NCI-H82 (cell line): Measurements from ENCODE around the gene CACNG4.

Source experiments
- DNase-seq: peaks from one replicate; lab custom pipeline; 2025; lab: John Stamatoyannopoulos, UW

CACNG4 gene

DNA sequence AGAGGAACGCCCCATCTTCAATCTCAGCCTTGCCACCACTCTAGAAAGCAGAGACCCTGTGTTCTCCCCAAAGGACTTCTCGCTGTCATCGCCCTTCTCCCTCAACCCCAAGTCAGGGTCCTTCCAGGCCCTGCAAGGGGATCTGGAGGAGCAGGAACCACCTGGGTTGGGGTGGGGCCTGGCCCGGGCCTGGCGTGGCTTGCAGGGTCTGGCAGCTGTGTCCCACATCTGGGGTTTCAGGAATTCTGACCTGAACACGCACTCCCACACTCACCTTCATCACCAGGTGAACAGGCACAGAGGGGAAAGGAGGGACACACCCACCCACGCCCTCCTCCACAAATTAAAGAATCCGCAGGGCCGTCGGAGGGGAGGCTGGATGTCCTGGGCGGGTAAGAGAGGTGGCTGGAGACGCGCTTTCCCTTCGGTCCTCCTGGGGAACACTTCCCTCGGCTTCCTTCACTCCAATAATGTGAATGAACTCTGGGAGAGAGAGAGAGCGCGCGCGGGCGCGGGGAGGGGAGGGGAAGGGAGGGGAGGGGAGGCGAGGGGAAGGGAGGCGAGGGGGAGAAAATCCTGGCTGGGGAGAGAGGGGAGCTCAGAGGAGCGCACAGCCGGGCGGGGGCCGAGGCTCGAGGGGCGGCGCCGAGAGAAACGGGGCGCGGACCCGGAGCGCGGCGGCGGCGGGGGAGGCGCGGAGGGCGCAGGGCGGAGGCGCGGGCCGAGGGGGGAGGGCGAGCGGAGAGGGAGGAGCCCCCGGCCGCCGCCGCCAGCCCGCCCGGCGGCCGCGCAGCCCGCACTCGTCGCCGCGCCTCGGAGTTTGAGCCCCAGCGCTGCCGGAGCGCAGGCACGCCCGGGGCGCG is at the start of gene CACNG4:
Gene CACNG4 (plus strand): TSS at position 799 of the 863 bp plus-strand sequence. CDS start 205 bp downstream, outside the sequence.
- DNase-seq: peak; percentile 57

DNA sequence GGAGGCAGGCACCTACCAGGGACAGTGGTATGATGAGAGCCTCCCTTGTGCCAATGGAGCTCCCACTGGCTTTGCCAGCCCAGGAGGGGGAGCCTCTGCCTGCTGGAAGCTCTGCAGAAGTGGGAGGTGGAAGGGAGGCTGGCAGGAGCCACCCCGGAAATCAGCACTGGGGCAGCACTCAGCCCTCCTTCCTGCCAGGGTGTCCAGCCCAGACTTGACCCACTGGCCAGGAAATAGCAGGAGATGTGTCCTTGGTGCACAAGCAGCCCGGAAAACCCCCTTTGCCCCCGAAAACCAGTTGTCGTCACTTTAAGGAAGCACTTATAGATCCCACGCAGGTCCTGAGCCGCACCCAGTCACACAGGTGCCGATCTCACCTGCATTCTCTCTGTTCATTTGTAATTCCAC is 49.3 kb upstream of the CACNG4 start:
- DNase-seq: peak; percentile 29

DNA sequence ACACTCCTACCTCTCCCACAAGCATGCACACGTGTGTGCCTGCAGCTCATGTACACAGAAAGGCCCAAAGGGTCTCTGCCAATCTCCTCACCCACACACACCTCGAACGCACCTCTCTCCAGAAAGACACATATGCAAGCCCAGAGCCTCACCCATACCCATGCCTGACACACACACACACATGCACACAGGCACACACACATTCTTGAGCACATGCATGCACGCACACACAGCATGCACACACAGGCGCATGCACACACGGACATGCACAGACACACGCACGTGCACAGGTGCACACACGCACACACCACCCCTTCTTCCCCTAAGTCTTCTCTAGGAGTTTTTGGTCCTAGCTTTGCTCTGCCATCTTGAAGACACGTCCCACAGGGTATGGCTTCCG is 48.7 kb upstream of the CACNG4 start:
- no peak for DNase-seq

DNA sequence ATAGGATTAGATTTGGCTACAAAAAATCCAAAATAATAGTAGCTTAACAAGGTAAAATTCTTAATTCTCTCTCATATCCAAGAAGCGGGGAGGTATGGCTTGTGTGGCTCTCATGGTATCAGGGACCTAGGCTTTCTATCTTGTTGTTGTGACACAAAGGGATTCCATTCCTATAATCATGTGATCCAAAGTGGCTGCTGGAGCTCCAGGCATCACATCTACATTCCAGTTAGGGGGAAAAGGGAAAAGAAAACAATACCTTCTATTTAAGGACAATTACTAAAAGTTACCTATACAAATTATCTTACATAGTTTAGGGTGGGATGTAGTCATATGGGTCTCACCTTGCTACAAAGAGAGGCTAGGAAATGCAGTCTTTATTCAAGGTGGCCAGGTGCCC is 47.6 kb upstream of the CACNG4 start:
- DNase-seq: no peak

DNA sequence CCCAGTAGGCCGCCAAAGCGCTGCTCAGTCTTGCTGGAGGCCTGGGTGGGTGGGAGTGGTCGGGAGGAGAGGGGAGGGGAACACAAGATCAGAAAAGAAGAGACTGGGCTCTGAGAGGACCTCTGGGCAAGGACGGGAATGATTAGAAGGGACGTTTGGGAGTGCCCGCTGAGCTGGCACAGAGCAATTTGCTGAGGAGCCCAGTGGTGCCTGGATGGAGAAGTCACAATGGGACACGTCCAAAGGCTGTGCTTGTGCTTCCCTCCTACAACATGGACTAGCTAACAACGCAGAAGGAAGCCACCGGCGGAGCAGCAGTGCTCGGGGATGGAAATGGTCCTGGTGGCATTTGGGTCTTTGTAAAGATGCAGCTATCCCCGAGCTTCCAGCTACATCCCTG is 45.6 kb upstream of the CACNG4 start:
- DNase-seq: no peak

DNA sequence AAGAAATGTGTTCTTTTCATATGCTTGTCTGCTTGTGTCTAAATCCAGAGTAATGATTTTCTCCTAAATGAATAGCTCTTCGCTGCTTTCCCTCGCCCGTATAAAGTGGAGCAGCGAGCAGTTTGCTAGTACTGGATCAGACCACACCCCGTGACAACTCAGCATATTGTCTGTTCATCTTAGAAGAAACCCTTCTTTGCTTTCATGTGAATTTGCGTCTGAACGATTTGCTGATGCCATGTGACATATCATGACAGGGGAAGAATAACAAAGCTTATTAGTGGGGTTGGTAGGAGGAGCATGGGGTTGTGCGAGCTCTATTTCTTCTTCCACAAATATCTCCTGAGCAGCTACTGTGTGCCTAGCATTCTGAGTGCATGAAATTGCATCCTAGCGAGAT is 44.1 kb upstream of the CACNG4 start:
- no peak for DNase-seq

DNA sequence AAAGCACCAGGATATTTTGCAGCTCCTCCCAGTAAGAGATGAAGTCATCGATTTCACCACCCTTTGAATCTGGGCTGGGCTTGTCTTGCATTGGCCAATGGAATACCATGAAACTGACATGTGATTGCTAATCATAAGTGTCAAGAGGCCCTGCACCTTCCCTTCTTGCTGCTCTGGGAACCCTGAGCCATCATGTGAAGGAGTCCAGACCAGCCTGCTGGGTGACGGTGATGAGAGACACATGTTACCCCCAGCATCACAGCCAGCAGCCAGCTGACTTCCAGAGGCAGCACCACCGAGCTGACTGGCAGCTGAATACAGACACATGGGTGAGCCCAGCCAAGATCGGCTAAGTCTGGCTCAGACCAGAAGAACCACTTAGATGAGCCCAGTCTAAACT is 43.6 kb upstream of the CACNG4 start:
- no peak for DNase-seq

DNA sequence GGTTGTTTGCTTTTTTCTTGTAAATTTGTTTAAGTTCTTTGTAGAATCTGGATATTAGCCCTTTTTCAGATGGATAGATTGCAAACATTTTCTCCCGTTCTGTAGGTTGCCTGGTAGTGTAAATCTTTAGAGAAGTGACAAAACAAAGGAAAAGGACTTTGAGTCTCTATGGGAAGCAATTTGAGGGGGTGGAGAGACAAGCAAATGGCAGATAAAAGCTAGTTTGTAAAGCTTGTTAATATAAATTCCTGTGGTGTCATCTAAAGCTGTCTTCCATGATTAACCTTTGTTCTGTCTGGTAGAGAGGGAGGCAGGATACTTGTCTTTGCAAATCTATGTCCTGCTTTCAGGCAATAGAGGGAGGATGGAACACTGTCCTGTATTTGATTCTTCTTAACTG is 40.6 kb upstream of the CACNG4 start:
- DNase-seq: no peak

DNA sequence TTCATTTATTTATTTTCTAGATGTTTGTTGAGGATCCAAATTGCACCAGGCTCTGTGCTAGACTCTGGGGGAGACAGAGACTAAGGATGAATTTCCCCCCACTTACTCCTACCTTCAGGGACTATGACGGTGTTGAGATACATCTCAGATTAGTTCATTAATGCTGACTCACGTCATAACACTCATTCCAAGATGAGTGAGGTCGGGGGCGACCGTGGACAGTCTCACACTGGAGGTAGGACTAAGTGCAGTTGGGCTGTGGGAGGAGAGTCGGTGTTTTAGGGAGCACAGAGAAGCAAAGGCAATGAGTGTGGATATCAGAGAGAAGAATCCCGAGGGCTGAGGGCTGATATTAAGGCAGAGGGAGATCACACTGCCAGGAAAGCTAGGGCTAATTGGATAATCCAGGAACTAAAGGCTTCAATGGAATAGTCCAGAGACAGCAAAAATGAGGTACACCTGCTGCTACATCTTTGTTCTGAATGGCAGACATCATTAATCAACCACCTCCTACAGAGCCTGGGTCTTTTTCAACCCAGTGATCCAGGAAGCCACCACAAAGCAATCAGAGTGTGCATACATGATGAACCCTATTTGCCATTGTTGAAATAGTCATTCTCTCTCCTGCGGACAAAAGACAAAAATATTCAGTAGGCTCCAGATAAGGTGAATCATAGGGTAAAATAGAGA is 38.6 kb upstream of the CACNG4 start:
- DNase-seq: peak; percentile 82

DNA sequence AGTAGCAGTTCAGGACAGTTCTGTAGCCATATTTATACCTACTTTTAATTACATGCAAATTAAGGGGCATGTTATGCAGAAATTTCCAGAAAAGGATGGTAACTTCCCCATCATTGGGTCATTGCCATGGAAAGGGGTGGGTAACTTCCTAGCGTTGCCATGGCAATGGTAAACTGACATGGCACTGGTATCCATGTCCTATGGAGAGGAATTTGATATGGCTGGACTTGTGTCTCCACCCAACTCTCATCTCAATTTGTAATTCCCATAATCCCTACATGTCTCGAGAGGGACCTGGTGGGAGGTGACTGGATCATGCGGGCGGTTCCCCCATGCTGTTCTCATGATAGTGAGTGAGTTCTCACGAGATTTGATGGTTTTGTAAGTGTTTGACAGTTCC is 35.6 kb upstream of the CACNG4 start:
- no peak for DNase-seq

DNA sequence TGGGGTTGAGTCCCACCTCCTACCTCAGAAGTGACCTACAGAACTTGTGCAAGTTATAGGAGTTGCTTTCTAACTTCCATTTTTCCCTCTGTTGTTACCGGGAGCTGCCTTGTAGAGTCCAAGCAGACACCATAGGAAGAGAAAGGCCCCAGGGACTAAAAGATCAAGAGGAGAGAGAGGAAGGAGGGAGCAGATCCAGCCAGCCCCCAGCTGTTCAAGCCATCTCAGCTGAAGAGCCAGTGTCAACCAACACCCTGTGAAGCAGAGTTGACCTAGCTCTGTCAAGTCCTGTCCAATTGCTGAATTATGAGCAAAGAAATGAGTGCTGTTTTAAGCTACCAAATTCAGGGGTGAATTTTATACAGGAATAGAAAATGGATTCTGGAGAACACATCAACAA is 34.9 kb upstream of the CACNG4 start:
- DNase-seq: no peak

DNA sequence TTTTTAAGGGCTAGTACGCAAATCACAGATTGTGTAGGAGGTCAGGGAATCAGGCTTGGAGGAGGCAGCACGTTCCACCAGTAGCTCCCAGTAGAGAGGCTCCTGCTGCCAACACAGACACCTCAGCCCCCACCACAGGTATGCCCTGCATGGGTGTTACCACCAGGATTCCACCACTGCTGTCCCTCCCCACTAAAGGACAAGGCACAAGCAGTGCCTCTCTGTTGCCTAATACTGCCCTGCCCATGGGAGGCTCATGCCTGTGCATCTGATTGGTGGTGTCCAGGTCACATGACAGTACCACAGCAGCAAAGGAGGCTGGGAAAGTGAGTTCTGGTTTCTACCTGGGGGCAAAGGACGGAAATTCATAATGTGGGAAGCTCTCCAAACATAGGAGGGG is 33.6 kb upstream of the CACNG4 start:
- peak; percentile 30 for DNase-seq

DNA sequence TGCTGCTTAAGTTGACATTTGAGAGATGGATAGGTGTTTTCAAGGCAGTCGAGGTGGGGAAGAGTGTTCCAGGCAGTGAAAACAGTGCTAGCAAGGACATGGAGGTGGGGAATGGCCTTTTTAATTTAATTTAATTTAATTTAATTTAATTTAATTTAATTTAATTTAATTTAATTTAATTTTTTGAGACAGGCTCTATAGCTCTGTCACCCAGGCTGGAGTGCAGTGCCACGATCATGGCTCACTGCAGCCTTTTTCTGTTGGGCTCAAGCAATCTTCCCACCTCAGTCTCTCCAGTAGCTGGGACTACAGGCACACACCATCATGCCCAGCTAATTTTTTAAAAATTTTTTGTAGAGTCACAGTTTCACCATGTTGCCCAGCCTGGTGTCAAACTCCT is 32.2 kb upstream of the CACNG4 start:
- DNase-seq: no peak

DNA sequence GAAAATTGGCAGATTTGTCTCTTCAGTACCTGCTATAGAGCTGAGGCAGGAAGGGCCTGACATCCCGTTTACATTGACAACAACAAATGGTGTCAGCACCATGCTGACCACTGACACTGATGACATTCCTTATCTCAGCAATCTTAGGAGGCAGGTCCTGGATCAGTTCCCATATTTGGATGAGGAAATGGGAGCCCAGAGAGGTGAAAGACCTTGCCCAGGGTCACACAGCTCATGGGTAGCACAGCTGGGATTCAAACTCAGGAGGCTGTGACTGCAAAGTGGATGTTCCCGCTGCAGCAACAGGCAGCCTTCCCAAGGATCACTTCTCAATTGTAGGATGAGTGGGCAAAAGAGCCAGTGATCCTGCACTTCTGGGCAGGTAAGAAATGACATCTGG is 30.5 kb upstream of the CACNG4 start:
- no peak for DNase-seq

DNA sequence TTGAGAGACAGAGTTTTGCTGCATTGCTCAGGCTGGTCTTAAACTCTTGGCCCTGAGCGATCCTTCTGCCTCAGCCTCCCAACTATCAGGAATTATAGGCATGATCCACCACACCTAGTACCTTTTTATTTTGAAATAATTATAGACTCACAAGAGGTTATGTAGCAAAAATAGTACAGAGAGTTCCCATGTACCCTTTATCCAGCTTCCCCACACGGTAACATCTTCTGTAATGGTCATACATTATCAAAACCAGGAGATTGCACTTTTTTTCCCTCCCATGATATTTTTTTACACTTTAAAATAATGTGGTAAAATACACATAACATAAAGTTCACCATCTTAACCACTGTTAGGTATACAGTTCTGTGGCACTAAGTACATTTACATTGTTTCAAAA is 28.8 kb upstream of the CACNG4 start:
- no peak for DNase-seq

DNA sequence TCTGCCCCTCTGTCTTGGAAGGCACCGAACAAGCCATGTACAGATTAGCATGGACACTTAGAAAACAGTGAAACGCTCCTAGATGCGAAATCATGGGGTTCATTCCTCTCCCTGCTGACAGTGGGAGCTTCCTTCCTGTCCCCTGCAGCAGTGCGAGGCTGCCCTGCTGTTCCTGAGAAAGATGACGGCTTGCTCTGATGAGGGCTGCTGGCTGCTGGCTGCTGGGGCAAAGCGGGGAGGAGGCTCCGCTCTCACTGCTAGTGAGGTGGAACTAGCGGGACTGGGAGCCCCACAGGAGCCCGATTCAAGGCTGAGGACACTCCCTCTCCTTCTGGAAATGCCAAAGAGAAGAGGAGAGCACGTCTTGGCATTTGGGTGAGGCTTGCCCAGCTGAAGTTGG is 25.9 kb upstream of the CACNG4 start:
- DNase-seq: no peak

DNA sequence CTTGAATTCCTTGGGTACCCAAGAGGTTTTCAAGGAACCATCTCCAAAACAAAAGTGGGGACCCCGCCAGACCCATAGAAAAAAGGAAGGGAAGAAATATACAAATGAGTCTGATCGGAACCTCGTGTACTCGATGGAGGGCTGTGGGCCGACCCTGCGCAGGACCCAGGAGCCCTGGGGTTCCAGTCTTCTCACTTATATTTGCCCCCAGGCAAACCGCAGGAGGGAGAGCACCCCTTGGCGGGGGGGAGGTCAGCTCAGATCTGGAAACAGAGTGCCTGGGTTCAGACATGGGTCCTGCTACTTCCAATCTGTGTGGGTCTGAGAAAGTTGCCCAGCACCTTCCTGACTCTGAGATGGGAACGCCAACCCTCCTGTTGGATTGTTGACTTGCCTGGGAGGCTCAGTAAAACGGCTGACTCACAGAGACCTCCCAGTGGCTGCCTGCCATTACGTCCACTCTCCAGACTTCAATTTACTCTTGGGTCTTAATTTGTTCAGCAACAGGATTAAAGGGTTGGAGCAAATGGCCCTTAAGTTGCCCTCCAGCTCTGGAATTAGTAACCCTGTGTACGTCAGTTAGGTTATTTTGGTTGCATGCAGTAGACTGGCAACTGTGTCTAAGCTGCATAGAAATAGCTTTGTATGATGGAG is 24.9 kb upstream of the CACNG4 start:
- no peak for DNase-seq

DNA sequence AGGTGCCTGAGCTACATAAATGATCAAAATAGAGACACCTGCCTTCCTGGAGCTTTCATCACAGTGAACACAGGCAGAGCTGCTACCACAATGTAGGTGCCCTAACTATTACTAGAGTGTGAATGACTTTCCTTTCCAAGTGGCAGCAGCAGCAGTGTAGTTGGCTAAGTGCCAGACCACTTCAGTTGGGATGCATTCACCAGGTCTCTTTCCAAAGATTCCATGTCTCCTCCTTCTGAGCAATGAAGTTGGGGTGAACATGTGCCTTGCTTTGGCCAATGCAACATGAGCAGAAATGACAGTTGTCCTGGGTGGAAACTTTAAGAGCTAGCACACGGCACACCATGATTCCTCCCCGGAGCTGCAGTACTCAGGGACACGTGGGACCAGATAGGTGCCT is 23.3 kb upstream of the CACNG4 start:
- DNase-seq: no peak

DNA sequence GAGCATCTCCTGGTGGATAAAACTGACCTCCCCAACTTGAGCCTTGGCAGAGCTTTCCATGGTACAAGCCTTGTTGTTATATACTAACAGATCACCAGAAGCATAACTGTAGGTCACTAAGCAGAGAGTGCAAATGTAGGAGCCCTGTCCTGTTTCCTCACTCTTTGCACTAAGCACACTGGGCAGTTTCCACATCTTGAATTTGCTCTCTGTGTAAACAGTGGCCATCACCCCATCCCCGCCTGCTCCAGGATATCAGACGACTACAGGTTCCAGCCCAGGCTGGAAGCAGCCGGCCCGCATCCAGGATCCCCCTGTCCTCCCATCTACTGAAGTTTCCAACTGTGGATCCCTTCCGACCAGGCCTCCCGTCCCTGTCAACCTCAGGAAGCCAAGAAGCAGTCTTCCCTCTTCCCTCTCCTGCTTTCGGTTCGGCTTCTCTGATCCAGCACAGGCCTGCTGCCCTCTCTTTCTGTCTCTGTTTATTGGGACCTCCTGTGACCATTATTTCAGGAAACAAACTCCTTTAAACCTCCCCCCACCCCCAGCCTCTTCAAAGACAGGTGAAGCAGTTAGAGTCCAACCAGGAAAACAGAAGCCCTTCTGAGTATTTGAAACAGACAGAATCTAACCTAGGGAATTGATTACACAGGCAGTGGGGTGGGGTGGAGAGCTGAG is 22.6 kb upstream of the CACNG4 start:
- no peak for DNase-seq

DNA sequence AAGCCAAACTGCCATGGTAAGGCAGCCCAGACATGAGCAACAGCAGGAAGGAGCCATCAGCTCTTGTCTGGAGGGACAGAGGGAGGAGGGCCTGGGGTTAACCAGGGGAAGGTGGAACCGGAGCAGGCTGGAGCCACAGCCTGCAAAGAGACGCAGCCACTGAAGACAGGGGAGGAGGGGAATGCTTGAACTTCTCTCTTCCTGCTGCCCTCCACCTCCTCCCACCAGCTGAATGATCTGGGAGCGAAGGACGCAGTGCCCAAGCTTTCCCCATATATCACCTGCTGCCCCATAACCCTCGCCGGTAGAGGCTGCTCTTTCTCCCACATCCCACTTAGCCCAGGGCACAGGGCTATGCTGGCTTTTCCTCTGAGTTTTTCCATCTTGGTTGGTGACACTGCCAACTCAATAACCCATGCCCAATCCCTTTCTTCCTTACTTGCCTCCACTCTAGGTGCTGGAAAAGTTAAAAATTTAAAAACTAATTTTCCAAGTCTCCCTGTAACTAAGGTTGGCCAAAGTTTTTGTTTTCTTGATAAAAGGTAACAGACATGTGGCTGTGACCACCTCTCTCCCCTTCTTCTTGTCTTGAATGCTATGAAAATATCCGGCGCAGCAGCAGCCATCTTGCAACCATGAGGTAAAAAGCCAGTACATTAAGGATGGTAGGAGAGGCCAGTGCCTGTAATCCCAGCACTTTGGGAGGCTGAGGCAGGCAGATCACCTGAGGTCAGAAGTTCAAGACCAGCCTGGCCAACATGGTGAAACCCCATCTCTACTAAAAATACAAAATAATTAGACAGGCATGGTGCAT is 21.8 kb upstream of the CACNG4 start:
- no peak for DNase-seq

DNA sequence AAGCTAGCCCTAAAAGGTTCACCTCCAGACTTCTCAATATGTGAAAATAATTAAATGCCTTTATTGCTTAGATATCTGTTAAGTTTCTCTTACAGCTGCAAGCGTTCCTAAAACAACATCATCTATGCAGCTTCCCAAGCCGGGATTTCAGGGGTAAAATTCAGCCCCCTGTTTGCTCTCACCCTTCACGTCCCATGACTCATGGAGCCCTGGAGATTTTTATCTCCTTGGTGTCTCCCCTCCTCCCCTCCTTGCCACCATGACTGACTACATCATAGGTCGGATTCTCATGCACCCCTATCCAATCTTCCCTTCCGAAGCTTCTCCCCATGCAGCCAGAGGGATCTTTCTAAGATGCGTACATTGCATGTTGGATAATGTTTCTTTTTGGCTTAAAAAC is 21.0 kb upstream of the CACNG4 start:
- DNase-seq: no peak
